ENCODE results near the gene ZCCHC24. TPM values are rescaled to one million over a fixed set of nuclear protein-coding genes. Genes with fewer than 3 reads are reported as not detected.

The ZCCHC24 gene
- total RNA-seq, 4 donors from 2014 or later, result 15.6 to 41.1 (median 22.5) TPM

GRCh38 chr10:79490400-79491142, 45.1 kb upstream of the ZCCHC24 start:
- WGBS, 2 donors (ENCODE audit: low coverage in 1 of 2), result 62 to 81% methylated on average over 2 to 9 of the region's 9 CpGs
- peak overlapping the region; percentile 0 to 51 (median 42) for H3K27ac ChIP-seq
- no peaks in the 10 kb centered on the region for H3K9me3 ChIP-seq
- no peak overlapping the region for H3K4me3 ChIP-seq
- no peaks in the 10 kb centered on the region for H3K36me3 ChIP-seq
- intact Hi-C loops (cut with DNase I; ENCODE audit: low total_unique reads), result no loop called here
- TF ChIP-seq POLR2A (IDR thresholded peaks at IDR 0.05) (no peak), CTCF (IDR thresholded peaks at IDR 0.05) (no peak), EP300 (IDR thresholded peaks at IDR 0.05; ENCODE audit: low read depth) (no peak), POLR2AphosphoS5 (IDR thresholded peaks at IDR 0.05) (no peak)
- in situ Hi-C loops (cut with MboI; ENCODE audit: low pct_ligation_motif_present in 1 of 4, low pct_unique_long_range_greater_than_20kb in 1 of 4, low sequenced_read_pairs in 3 of 4), result no loop called here
- peaks cover 0 to 10% (median 3%) of the 10 kb centered on the region in 4 donors for H3K4me1 ChIP-seq
- DNase-seq, result peak; percentile 27
- H3K27me3 ChIP-seq, result no peaks in the 10 kb centered on the region

- H3K27ac ChIP-seq, result peak overlapping the region in 3 of 4 donors; percentile 56 to 64 (median 58)
- no peak for DNase-seq
- intact Hi-C loops (cut with DNase I; ENCODE audit: low total_unique reads), result loop anchor here (5.0 kb wide), 1 partner anchor 117 kb away; no protein-coding TSS in a partner anchor
- WGBS, 2 donors (ENCODE audit: low coverage in 1 of 2), result 74% methylated on average over 3 of the region's 3 CpGs; no CpG with 5 or more reads in 1 of the 2 donors
- H3K36me3 ChIP-seq, result no peaks in the 10 kb centered on the region
- TF ChIP-seq POLR2A (IDR thresholded peaks at IDR 0.05) (no peak), CTCF (IDR thresholded peaks at IDR 0.05) (no peak), EP300 (IDR thresholded peaks at IDR 0.05; ENCODE audit: low read depth) (no peak), POLR2AphosphoS5 (IDR thresholded peaks at IDR 0.05) (no peak)
- peaks cover 0 to 10% (median 3%) of the 10 kb centered on the region in 4 donors for H3K4me1 ChIP-seq
- in situ Hi-C loops (cut with MboI; ENCODE audit: low pct_ligation_motif_present in 1 of 4, low pct_unique_long_range_greater_than_20kb in 1 of 4, low sequenced_read_pairs in 3 of 4), result no loop called here
- H3K27me3 ChIP-seq, result no peaks in the 10 kb centered on the region
- H3K9me3 ChIP-seq, result no peaks in the 10 kb centered on the region
- H3K4me3 ChIP-seq, result no peak overlapping the region
Observed at GRCh38 chr10:79488870-79489269, 43.4 kb upstream of the ZCCHC24 start.

- in situ Hi-C loops (cut with MboI; ENCODE audit: low pct_ligation_motif_present in 1 of 4, low pct_unique_long_range_greater_than_20kb in 1 of 4, low sequenced_read_pairs in 3 of 4), result no loop called here
- peak; percentile 53 for DNase-seq
- intact Hi-C loops (cut with DNase I; ENCODE audit: low total_unique reads), result loop anchor here (5.0 kb wide), 1 partner anchor 116 kb away; no protein-coding TSS in a partner anchor
- H3K4me3 ChIP-seq, result no peak overlapping the region
- H3K27ac ChIP-seq, result peak overlapping the region; percentile 58 to 65 (median 62)
- H3K36me3 ChIP-seq, result no peaks in the 10 kb centered on the region
- H3K27me3 ChIP-seq, result no peaks in the 10 kb centered on the region
- TF ChIP-seq CTCF (IDR thresholded peaks at IDR 0.05), result no peak
- peak in 2 of 3 donors; percentile 24 to 41 for TF ChIP-seq POLR2AphosphoS5 (IDR thresholded peaks at IDR 0.05)
- no peaks in the 10 kb centered on the region for H3K9me3 ChIP-seq
- H3K4me1 ChIP-seq, result peaks cover 0 to 10% (median 3%) of the 10 kb centered on the region in 4 donors
- 59 to 77% methylated on average over 5 of the region's 5 CpGs for WGBS, 2 donors (ENCODE audit: low coverage in 1 of 2)
Observed at GRCh38 chr10:79488336-79488735, 42.9 kb upstream of the ZCCHC24 start.

GRCh38 chr10:79487296-79488194, 42.1 kb upstream of the ZCCHC24 start:
- TF ChIP-seq CTCF (IDR thresholded peaks at IDR 0.05), result peak; percentile 59 to 73 (median 66)
- no peak for TF ChIP-seq POLR2A (IDR thresholded peaks at IDR 0.05)
- no peak for TF ChIP-seq POLR2AphosphoS5 (IDR thresholded peaks at IDR 0.05)
- no peak for TF ChIP-seq EP300 (IDR thresholded peaks at IDR 0.05; ENCODE audit: low read depth)
- H3K4me1 ChIP-seq, result peaks cover 0 to 10% (median 3%) of the 10 kb centered on the region in 4 donors
- H3K36me3 ChIP-seq, result no peaks in the 10 kb centered on the region
- DNase-seq, result peak; percentile 54
- peak overlapping the region; percentile 58 to 65 (median 62) for H3K27ac ChIP-seq
- intact Hi-C loops (cut with DNase I; ENCODE audit: low total_unique reads) (loop anchor here (5.0 kb wide), 1 partner anchor 115 kb away; no protein-coding TSS in a partner anchor), in situ Hi-C loops (cut with MboI; ENCODE audit: low pct_ligation_motif_present in 1 of 4, low pct_unique_long_range_greater_than_20kb in 1 of 4, low sequenced_read_pairs in 3 of 4) (no loop called here)
- no peak overlapping the region for H3K4me3 ChIP-seq
- H3K9me3 ChIP-seq, result no peaks in the 10 kb centered on the region
- no peaks in the 10 kb centered on the region for H3K27me3 ChIP-seq
- 50% methylated on average over 10 of the region's 10 CpGs; no CpG with 5 or more reads in 1 of the 2 donors for WGBS, 2 donors (ENCODE audit: low coverage in 1 of 2)
